HFFc6 (cell line): ENCODE data around the gene LRFN5. TPM values are rescaled to one million over a fixed set of nuclear protein-coding genes. Genes with fewer than 3 reads are reported as not detected.

Experiments
- DNase-seq: peaks from one replicate; pipeline ENCODE4 v3.0.0-alpha.2; 2018
- H3K27ac Mint-ChIP-seq: 2 replicates; pipeline ENCODE4 v1.8.0; 2020; ENCODE audit warnings: mild to moderate bottlenecking, mixed read lengths
- H3K27me3 Mint-ChIP-seq: 2 replicates; pipeline ENCODE4 v1.8.0; 2021; ENCODE audit warnings: mild to moderate bottlenecking, moderate library complexity, mixed read lengths; ENCODE audit not compliant: insufficient read depth
- H3K36me3 Mint-ChIP-seq: 2 replicates; pipeline ENCODE4 v1.8.0; 2021; ENCODE audit warnings: low read depth, mixed read lengths
- H3K4me1 Mint-ChIP-seq: 2 replicates; pipeline ENCODE4 v1.8.0; 2020; ENCODE audit warnings: low read depth, mixed read lengths
- H3K4me3 Mint-ChIP-seq: 2 replicates; pipeline ENCODE4 v1.8.0; 2020; ENCODE audit warnings: mild to moderate bottlenecking, moderate library complexity, mixed read lengths
- H3K9me3 Mint-ChIP-seq: 2 replicates; pipeline ENCODE4 v1.8.0; 2020; ENCODE audit warnings: mild to moderate bottlenecking, mixed read lengths
- CTCF ChIP-seq: fragments of 200-600 bp; sonication (generic); IDR thresholded peaks from 2 replicates; pipeline ENCODE4 v1.5.0; 2021; ENCODE audit warnings: antibody characterized with exemption, mild to moderate bottlenecking
- total RNA-seq, 6 experiments: library from RNA; stranded (reverse); fragmentation: NEBNext Ultra II Directional; extraction: Animal tissue kit (Norgen Biotek cat#: 25700); gene quantifications; 2 replicates in 1 of 6; 3 replicates in 5 of 6; pipeline ENCODE4 v1.2.3, GENCODE V29; 2021

LRFN5 gene
- total RNA-seq, 6 experiments from 2014 or later: not detected

- DNase-seq: no peak
- H3K27me3 Mint-ChIP-seq: no peaks in the 10 kb centered on the region
- no peak overlapping the region for H3K4me3 Mint-ChIP-seq
- no peak overlapping the region for H3K27ac Mint-ChIP-seq
- TF ChIP-seq CTCF: no peak
- no peaks in the 10 kb centered on the region for H3K36me3 Mint-ChIP-seq
- H3K9me3 Mint-ChIP-seq: peaks cover 25% of the 10 kb centered on the region
- H3K4me1 Mint-ChIP-seq: no peaks in the 10 kb centered on the region
Observed at GRCh38 chr14:41875116-41875515, 268.4 kb downstream of the LRFN5 start.

DNA sequence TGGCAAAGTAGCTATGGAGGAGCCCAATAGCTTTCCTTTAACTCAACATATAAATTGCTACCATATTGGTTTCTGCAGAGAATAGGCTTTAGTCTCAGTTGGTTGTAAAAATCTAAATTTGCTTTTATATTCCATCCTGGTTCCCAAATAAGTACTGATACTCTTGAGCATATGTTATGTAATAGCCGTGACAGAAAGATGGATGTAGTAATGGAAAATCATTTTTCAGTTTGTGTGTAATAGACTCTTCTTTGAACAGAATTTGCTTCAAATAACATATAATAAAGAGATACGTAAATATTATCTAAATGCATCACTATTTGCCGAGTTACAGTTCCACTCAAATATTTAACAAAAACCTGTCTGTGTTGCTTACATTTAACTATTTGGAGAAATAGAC is 271.6 kb downstream of the LRFN5 start:
- DNase-seq: no peak
- Mint-ChIP-seq H3K4me1 (no peaks in the 10 kb centered on the region), H3K27ac (no peak overlapping the region), H3K36me3 (no peaks in the 10 kb centered on the region), H3K27me3 (no peaks in the 10 kb centered on the region), H3K4me3 (no peak overlapping the region), H3K9me3 (peaks cover 18% of the 10 kb centered on the region)
- no peak for TF ChIP-seq CTCF

- Mint-ChIP-seq H3K27me3 (no peaks in the 10 kb centered on the region), H3K9me3 (peaks cover 17% of the 10 kb centered on the region), H3K4me3 (no peak overlapping the region), H3K4me1 (no peaks in the 10 kb centered on the region), H3K36me3 (no peaks in the 10 kb centered on the region), H3K27ac (no peak overlapping the region)
- DNase-seq: no peak
- TF ChIP-seq CTCF: no peak
Observed at GRCh38 chr14:41891624-41892023, 284.9 kb downstream of the LRFN5 start.

DNA sequence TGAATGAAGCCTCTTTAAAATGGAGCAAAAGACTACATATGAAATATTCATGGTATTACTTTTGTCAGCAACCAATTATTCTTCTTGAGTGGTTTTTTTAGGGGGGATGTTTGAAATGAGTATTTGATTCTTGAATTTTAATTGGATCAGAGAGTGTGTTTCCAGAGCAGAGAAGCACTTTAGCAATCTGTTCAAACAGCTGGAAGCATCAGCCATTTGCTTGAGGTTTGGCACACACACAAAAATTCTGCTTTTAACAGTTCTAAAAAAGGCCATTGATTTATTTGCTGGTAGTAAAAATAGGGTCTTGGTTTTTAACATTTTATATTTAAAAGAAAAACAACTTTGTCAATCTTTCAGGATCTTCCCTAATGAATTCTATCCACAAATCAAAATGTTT is 292.7 kb downstream of the LRFN5 start:
- Mint-ChIP-seq H3K27me3 (no peaks in the 10 kb centered on the region), H3K9me3 (peaks cover 4% of the 10 kb centered on the region), H3K4me3 (no peak overlapping the region), H3K27ac (no peak overlapping the region), H3K36me3 (no peaks in the 10 kb centered on the region), H3K4me1 (no peaks in the 10 kb centered on the region)
- no peak for DNase-seq
- no peak for TF ChIP-seq CTCF

- DNase-seq: no peak
- no peak for TF ChIP-seq CTCF
- Mint-ChIP-seq H3K4me3 (no peak overlapping the region), H3K36me3 (no peaks in the 10 kb centered on the region), H3K4me1 (no peaks in the 10 kb centered on the region), H3K9me3 (peaks cover 7% of the 10 kb centered on the region), H3K27me3 (no peaks in the 10 kb centered on the region), H3K27ac (no peak overlapping the region)
Observed at GRCh38 chr14:41900644-41901043, 294.0 kb downstream of the LRFN5 start.

- no peak overlapping the region for H3K4me3 Mint-ChIP-seq
- DNase-seq: no peak
- TF ChIP-seq CTCF: no peak
- no peaks in the 10 kb centered on the region for H3K4me1 Mint-ChIP-seq
- H3K36me3 Mint-ChIP-seq: no peaks in the 10 kb centered on the region
- H3K9me3 Mint-ChIP-seq: peaks cover 11% of the 10 kb centered on the region
- no peaks in the 10 kb centered on the region for H3K27me3 Mint-ChIP-seq
- H3K27ac Mint-ChIP-seq: no peak overlapping the region
Observed at GRCh38 chr14:41901089-41901488, 294.4 kb downstream of the LRFN5 start.
